Measurements from ENCODE around the gene SEPTIN7.

The SEPTIN7 gene

DNA sequence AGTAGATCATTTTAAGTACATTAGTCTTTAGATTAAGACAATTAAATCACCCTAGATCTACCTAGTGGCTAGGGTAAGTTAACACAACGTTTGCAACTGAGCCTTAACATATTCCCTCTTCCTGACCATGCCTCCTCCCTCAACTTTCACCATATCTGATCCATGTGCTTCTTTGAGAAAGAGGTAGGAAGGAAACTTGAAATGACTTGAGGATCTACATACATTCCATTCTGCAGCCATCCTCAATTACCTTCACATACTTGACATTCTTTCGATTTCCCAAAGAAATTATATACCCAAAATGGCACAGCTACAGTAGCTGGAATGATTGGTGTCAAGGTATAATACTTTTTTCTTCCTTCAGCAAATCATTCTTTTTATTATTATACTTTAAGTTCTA is 12.9 kb upstream of the SEPTIN7 start:
- no peak for DNase-seq (ENCODE audit: low spot score)

DNA sequence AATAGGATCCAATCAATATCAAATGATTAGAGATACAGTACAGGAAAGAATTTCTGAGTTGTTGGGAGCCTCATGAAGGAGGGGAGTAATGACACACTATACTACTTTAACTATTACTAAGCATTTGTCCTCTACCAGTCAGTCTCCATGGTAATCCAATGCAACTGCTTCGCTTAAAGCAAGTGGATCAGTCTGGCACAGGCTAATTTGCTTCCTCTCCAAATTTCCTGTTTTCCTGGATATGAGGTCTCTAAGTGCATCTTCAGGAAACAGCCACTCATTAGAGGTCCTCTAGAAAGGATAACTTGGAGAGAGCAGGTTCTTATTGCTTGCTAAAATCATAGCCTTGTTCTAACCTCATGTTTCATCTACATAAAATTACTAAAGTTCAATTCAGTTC is 8.4 kb upstream of the SEPTIN7 start:
- DNase-seq (ENCODE audit: low spot score) = no peak

DNA sequence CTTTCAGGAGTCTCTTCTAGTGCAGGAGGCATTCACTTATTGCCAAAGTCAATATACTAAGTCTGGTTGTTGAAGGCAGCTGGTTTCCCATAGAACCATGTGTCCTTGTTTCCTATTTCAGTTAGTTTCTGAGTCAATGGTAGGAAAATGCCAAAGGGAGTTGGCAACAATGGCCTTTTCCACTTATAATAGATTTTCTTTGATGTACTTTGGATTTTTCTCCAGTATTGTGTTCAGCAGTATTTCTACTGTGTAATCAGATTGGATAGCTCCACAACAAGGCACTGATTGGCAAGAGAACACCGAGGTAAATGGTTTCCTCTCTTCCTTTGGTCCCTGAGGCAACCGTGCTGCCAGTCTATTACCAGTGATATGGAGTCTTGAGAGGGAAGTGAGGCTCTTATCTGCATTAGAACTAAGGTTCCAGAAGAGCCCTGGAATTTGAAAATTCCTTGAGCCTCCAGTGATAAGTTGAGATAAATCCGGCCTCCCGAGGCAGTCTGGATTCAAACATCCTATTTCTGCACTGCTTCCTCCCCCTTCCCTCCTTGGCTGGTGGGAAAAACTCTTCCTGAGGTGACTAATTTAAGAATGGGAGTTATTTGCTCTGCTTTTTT is 7.9 kb upstream of the SEPTIN7 start:
- DNase-seq (ENCODE audit: low spot score) = peak; percentile 5

DNA sequence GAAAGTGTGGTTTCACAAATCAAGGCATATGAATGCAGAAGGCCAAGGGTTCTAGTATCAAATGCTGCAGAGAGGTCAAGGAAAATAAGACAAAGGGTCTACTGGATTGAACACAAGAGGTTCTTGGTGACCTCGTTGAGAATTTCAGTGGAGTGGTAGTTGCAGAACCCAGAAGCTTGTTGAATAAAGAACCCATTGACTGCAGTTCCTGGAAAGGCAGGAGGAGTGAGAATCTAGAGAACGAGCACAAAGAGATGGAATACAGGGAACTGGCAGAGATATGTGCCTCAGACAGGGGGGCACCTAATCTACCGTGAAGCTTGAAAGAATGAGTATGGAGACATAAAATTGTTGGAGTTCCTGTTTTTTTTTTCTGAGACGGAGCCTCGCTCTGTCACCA is 3.5 kb upstream of the SEPTIN7 start:
- DNase-seq (ENCODE audit: low spot score) = no peak

DNA sequence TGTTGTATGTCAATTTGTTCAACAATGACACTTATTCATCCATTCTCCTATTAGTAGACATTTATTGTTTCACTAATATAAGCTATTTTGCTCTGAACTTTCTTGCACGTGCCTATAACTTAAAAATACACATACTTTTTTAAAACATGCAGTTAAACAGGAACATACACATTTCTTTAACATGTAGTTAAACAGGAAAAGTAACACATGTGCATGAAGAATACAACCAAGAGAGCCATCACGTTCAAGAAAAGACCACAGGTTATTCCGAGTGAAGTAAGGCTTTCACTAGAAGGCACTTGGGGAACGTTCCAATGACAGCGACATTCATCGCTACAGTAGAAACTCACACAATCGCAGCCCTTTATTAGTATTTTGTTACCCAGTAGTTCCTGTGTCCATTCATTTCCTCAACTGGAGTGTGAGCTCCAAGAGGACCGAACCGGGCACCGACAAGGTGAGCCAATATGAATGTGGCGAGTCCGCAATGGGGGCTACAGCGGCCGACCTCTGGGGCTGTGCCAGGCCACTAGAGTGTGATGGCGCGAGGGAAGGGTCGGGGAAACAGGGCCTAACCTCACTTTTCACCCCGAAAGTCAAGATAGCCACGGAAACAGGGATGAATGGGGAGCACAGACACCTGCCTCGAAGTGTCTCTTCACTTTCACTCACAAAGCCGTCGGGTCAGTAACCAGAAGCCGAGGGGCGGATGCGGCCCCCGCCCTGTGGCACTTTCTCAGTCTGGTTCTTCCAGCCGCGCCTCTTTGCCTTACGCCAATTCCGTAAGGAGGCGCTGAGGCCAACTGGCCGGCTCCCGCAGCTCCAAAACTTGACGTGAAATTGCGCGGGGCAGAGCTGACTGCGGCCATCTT is 775 bp upstream of the SEPTIN7 start:
- DNase-seq (ENCODE audit: low spot score) = peak; percentile 82

DNA sequence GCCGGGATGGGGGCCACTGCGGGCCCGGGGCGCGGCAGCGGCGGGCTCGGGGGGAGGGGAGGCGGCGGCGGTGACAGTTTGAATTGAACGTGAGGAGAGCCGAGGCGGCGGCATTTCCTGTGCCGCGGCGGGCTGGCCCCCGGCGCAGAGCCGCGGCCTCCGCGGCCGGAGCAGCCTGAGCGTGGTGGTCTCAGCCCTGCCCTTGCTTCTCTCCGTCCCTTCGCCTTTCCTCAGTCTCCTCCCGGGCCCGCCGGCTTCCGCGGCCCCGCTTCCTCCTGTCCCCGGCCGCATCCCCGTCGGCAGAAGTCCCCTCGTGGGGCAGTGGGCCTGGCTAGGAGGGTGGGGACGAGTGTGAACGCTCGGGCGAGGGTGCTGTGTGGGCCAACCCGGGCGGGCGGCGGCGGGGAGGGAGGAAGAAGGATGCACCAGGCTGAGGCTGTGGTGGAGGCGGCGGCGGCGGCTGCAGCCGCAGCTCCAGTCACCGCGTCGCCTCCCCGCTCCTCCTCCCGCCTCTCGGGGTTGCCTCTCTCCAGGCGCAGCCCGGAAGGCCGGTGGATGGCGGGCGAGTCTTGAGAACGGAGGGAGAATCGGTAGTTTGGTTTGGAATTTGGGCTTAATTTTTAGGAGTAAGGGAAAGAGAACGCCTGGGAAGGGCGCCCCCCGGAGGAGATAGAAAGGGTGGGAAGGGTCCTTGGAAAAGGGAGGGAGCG is 690 bp downstream of the SEPTIN7 start:
- DNase-seq (ENCODE audit: low spot score) = peak; percentile 80

DNA sequence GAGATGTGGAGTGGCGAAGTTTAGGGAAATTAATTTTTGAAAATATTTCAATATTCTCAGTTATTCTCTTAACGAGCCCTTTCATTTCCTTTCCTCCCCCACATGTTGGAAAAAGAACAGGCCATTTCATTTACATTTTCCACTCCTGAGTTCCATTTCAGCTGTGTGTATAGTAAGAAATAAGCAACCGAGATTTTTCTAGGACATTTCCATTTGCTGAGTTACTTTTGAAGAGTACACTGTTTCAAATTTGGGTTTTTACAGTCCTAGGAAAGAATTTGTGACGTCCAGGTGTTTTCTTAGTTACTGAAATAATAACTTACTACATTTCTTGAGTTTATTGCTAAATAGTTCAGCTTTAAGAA is 1.2 kb downstream of the SEPTIN7 start:
- no peak for DNase-seq (ENCODE audit: low spot score)

DNA sequence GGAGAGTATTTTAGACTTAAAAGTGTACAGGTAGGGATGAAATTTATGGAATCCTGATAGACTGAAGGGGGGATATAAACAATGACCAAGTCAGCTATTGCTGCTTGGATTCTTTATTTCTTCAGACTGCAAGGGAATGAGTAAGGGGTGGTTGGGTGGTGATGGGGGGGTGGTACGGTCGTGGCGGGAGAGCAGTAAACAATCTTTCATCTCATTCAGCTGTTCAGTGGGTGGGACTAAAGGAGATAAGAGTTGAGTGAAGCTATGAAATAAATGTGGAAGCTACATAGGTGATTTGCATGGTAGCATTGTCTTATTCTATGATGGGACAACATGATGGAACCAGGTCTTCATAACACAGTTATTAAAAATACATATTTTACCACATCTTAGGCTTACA is 1.8 kb downstream of the SEPTIN7 start:
- no peak for DNase-seq (ENCODE audit: low spot score)

DNA sequence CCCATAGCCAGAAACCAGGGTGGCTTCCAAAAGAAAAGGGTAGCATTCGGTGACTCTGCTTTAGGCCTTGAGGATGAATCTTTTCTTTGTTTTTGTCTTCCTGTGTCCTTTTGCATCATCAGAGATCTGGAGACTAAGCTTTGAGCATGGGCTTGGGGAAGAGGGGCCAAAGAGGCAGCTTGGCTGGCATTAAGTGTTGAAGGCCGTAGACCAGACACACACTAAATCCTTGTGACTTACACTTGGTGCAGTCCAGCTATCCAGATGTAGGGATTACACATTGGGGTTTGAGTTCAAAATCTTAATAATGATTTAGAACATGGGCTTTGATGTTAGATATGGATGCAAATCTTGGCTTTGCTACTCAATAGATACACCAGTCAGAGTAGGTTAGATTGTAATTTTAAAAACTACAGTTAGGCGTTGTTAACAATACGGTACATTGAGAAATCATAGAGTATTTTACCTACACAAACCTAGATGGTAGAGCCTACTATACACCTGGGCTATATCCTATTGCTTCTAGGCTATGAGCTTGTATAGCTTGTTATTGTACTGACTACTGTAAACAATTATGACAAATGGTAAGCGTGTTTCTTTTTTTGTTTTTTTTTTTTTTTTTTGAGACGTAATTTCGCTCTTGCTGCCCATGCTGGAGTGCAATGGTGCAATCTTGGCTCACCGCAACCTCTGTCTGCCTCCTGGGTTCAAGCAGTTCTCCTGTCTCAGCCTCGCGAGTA is 3.5 kb downstream of the SEPTIN7 start:
- no peak for DNase-seq (ENCODE audit: low spot score)

DNA sequence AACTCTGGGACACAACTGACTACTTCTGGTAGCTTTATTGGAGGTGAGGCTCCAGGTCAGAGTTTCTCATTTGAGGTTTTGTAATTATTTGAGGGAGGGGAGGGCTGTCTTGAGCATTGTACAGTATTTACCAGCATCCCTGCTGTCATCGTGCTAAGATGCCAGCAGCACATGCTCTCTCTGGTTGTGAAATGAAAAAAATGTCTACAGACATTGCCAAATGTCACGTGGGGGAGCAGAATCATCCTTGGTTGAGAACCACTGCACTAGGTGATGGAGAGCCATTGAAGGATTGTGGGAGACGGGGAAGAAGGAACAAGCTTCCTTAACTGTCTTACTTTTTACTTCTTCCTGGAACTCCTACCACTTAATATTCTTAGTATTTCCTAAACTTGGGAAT is 5.0 kb downstream of the SEPTIN7 start:
- DNase-seq (ENCODE audit: low spot score) = peak; percentile 11

DNA sequence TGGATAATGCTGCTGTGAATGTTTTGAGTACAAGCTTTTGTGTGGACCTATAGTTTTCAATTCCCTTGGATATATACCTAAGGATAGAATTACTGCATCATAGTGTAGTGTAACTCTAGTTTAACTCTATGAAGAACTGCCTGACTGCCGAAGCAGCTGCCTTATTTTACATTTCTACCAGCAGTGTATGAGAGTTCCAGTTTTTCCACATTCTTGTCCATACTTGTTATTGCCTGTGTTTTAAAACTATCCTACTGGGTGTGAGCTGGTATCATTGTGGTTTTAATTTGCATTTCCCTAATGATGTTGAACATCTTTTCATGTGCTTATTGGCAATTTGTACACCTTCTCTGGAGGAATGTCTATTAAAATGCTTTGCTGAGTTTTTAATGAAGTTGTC is 15.7 kb downstream of the SEPTIN7 start:
- no peak for DNase-seq (ENCODE audit: low spot score)

DNA sequence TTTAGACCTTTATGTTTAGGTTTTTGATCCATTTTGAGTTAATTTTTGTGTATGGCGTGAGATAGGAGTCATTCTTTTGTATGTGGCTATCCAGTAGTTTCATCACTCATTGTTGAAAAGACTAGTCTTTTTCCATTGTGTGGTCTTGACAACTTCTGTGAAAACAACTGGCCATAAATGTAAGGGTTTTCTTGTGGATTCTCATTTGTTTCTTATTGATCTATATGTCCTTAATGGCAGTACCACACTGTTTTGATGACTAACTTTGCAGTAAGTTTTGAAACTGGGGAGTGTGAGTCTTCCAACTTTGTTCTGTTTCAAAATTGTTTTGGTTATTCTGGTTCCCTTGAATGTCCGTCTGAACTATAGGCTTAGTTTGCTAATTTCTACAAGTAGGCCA is 16.3 kb downstream of the SEPTIN7 start:
- DNase-seq (ENCODE audit: low spot score) = no peak

DNA sequence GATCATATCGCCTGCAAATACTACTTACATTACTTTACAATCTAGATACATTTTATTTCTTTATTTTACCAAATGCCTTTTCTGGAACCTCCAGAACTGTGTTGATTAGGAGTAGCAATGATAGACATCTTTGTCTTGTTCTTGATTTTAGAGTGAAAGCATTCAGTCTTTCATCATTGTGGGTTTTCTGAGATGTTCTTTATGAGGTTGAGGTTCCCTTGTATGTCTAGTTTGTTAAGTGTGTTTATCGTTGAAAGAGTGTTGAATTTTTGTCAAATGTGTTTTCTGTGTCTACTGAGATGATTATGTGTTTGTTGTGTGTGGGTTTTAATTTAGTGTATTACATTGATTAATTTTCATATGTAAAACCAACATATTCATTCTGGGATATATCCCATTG is 17.1 kb downstream of the SEPTIN7 start:
- no peak for DNase-seq (ENCODE audit: low spot score)

DNA sequence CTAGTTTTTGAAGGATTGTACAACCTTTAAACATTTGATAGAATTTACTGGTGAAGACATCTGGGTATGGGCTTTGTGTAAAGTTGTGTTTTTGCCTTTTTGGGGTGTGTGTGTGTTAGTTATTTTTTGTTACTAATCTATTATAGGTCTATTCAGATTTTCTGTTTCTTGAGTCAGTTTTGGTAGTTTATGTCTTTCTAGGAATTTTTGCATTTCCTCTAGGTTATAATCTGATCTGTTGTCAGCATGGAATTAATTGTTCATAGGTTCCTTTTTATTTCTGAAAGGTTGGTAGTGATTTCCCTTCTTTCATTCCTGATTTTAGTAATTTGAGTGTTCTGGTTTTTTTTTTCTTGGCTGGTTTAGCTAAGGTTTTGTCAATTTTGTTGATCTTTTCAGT is 17.7 kb downstream of the SEPTIN7 start:
- DNase-seq (ENCODE audit: low spot score) = no peak

DNA sequence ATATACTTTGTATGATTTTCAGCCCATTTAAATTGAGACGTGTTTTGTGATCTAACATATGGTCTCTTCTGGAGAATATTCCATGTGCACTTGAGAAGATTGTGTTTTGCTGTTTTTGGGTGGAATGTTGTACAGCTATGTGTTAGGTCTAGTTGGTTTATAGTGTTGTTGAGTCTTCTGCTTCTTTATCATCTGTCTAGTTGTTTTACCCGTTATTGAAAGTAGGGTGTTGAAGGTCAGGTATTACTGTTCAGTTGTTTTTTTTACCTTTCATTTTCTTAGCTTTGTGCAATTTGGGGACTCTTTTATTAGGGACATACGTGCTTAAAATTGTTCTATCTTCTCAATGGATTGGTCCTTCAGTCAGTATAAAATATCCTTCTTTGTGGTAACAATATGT is 18.5 kb downstream of the SEPTIN7 start:
- DNase-seq (ENCODE audit: low spot score) = no peak

DNA sequence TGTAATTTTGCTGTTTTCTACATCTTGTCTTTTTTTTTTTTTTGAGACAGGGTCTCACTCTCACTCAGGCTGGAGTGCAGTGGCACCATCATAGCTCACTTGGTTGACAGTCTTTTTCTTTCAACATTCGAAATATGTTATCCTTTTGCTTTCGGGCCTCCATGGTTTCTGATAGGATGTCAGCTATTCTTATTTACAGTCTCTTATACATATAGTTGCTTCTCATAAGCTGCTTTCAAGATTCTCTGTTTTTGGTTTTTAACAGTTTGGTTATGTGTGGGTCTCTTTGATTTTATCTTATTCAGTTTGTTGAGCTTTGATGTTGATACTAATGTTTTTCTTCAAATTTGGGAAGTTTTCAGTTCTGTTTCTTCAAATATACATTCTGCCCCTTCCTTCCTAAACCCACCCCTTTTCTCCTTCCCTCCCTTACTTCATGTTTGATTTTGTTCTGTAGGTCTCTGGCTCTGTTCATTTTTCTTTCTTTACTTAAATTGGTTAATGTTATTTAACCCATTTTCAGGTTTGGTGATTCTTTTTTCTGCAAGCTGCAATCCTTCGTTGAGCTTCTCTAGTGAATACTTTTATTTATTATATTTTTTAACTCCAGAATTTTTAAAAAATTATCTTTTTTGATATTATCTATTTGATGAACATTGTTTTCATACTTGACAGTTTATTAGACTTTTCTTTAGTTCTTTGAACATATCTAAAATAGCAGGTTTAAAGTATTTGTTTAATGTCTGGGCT is 19.3 kb downstream of the SEPTIN7 start:
- no peak for DNase-seq (ENCODE audit: low spot score)

DNA sequence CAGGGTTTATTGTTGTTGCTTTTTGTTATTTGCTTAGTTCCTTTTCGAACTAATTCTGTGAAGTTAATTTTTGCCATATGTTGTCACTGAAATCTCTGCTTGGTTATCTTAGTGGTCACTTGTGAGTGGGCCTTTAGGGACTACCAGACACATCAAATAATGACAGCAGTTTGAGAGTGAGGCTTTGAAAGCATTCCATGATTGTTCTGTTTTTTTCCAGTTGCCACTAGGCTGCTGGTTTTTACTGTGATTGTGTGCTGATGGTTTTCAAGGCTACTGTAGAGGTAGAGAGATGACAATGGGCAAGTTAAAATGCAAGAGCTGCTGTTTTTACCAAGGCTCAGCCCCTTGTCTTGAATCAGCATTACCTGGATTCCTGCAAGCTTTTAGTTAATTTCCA is 20.0 kb downstream of the SEPTIN7 start:
- no peak for DNase-seq (ENCODE audit: low spot score)

DNA sequence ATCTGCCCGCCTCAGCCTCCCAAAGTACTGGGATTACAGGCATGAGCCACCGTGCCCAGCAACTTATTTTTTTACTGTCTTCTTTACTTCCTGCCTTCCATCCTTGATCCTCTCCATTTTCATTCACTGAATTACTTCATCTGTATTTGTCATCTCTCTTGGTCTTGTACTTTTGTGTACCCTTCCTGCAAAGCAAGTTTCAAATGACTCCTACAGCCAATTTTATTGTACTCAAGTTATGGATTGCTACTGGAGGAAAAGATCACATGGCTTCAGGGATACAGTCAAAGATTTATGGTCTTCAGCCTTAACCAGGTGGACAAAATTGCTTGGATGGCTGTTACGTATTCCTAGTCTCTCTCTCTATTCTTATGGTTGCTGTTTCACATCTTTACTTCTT is 22.6 kb downstream of the SEPTIN7 start:
- no peak for DNase-seq (ENCODE audit: low spot score)

DNA sequence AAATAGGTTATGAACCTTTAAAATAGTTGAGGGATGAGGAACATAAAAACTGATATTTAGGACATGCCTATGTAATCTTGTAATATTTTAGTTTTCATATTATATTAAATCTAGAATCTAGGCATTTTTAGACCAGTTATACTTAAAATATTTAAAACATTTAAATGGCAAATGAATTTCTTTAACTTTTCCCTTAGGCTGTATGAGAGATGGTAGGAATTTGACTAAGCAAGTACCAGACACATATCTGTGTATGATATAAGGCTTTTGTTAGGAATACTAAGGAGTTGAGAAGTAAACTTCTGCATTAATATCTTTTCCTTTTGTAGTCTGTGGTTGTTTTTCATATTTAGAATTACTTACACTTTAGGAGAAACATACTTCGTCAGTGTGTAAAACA is 25.1 kb downstream of the SEPTIN7 start:
- no peak for DNase-seq (ENCODE audit: low spot score)

DNA sequence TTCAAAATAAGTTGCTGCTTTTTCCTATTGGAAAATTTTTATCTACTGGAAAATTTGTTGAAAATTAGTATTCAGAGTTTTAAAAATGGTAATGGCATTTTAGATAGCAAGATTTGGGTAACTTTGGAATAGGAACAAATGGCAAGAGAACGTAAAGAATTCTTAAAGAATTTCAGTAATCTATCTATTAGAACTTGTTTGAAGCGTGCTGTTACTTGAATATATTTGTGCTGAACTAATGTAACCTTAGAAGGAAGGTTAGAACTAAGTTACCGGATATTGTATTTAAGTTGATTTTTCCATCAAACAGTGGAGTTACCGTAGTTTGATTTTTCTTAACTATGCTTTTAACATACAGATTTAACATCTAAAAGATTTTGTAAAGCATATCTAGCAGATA is 25.9 kb downstream of the SEPTIN7 start:
- no peak for DNase-seq (ENCODE audit: low spot score)

DNA sequence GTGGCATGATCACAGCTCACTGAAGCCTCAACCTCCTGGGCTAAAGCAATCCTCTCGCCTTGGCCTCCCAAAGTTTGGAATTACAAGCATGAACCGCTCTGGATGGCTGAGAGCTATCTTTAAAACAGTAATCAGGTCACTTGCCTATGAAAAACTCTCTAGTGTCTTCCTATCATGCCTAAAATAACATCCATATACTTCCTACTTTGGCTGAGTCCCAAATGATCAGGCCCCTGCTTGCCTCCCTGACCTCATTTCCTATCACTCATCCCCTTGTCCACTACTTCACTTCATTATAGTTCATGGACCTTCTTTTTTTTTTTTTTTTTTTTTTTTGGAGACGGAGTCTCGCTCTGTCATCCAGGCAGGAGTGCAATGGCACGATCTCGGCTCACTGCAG is 28.0 kb downstream of the SEPTIN7 start:
- no peak for DNase-seq (ENCODE audit: low spot score)

DNA sequence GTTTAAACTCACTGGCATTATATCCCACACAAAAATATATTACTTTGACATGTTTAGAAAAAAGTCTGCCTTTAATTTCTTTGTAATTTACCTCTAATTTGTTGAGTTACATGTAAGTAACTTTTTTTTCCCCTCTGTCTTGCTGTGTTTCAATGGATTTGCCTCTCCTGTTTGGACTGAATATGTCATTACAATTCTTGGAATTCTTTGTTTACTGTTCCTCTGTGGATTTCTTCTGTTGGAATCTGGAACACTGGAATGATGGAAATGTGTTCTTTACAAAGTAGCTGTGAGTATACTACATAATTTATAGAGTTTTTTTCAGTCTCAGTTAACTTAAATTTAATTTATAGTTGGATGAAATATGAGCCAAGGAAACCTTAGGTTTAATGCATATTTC is 30.4 kb downstream of the SEPTIN7 start:
- peak; percentile 31 for DNase-seq (ENCODE audit: low spot score)
